Ectodermal cell (in vitro differentiated cells): Measurements from ENCODE around the gene PACRGL.
"Not testable (repeated sequence)": the region's sequence is repeated elsewhere in the genome, so short reads cannot be mapped to it uniquely, and the experiment has no call there.

Experiments used
- H3K27ac ChIP-seq: 2 replicates; pipeline ENCODE4 v1.7.0; 2013; ENCODE audit warnings: mild to moderate bottlenecking, low read depth, low read length; ENCODE audit not compliant: insufficient read depth, poor library complexity, severe bottlenecking
- H3K27me3 ChIP-seq: 2 replicates; pipeline ENCODE4 v1.7.0; 2013; ENCODE audit warnings: mild to moderate bottlenecking, low read length; ENCODE audit not compliant: insufficient read depth, control insufficient read depth, poor library complexity, severe bottlenecking
- H3K36me3 ChIP-seq: one replicate; pipeline ENCODE4 v1.7.0; 2013; ENCODE audit warnings: low read length; ENCODE audit not compliant: control insufficient read depth, insufficient read depth
- H3K4me1 ChIP-seq: one replicate; pipeline ENCODE4 v1.7.0; 2013; ENCODE audit warnings: low read length; ENCODE audit not compliant: control insufficient read depth, insufficient read depth
- H3K4me3 ChIP-seq: 2 replicates; pipeline ENCODE4 v1.7.0; 2013; ENCODE audit warnings: low read depth, low read length, control low read depth; ENCODE audit not compliant: insufficient read depth
- H3K9me3 ChIP-seq: 2 replicates; pipeline ENCODE4 v1.7.0; 2013; ENCODE audit warnings: mild to moderate bottlenecking, low read length, moderate library complexity; ENCODE audit not compliant: control insufficient read depth
- WGBS, 2 experiments: methylation state at CpG; one replicate each; pipeline ENCODE4 v1.1.7; 2013; ENCODE audit warnings: missing lambda C conversion rate in 2 of 2; 5-methylcytosine and 5-hydroxymethylcytosine counted together

Gene PACRGL

DNA sequence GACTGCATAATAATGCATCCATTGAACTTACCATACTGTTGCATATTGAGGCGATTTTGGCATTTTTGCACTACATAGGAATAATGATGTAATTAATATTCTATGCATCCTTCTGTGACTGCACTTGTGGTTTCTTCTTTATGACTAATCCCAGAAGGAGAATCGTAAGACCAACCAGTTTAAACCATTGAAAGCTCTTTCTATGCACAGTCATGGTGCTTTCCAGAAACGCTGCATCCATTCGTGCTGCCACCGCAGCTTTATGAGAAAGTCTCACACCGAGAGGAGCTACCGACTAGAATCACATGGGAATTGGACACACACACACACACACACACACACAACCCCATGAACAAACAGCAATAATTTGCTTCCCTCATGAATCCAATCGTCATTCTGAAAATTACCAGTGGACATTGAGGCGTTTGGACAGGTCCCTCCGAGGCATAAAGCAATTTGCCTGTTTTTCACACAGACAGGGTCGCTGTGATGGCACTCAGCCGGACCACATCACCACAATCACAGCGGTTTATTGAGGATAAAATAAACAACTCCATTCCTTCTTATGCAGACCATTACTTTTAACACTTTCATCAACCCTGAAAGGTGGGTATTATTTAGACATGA, 64.2 kb downstream of the PACRGL start:
- H3K36me3 ChIP-seq = no peaks in the 10 kb centered on the region
- no peak overlapping the region for H3K27ac ChIP-seq
- H3K9me3 ChIP-seq = no peaks in the 10 kb centered on the region
- WGBS, 2 experiments = 91 to 92% methylated on average over 12 to 13 of the region's 13 CpGs
- no peak overlapping the region for H3K4me3 ChIP-seq
- no peaks in the 10 kb centered on the region for H3K27me3 ChIP-seq
- H3K4me1 ChIP-seq = no peaks in the 10 kb centered on the region

DNA sequence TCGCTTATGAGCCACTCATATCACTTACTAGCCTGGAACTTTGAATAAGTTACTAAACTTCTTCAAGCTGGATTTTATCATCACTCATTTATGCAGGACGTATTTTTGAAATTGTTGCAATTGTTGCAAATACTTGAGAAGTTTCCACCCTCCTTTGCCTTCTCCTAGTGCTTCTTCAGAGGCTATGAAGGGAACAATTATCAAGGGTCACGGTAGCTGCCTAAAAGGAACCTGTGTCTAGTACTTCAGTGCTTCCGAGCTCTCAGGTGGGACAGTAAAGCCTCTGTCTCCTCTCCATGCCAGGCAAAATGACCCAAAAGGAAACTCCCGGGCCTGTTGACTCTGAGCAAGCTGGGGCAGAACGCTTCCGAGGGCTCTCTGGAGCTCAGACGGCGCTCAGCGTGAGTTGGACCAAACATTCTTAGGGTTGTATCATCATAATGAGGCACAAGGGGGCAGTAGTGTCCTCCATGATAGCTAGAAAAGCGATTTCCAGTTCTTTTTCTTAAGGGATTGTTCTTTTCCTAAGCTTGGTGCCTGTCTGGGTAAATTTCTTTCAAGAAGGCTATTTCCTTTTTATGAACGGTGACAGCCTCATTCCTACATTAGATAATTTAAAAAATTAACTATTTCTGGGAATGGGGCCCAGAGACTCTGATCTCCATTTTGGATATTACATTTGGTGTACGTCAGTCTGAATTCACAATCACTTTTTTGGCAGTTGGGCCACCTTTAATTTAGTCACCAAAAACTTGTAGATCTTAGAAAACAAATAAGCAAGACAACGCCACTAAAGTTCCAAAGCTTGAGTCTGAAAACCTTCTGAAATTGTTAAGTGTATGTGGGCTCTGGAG, 73.1 kb downstream of the PACRGL start:
- H3K4me3 ChIP-seq = no peak overlapping the region
- H3K4me1 ChIP-seq = no peaks in the 10 kb centered on the region
- H3K9me3 ChIP-seq = no peaks in the 10 kb centered on the region
- 44 to 48% methylated on average over 14 of the region's 14 CpGs for WGBS, 2 experiments
- H3K27me3 ChIP-seq = no peaks in the 10 kb centered on the region
- no peaks in the 10 kb centered on the region for H3K36me3 ChIP-seq
- H3K27ac ChIP-seq = no peak overlapping the region

DNA sequence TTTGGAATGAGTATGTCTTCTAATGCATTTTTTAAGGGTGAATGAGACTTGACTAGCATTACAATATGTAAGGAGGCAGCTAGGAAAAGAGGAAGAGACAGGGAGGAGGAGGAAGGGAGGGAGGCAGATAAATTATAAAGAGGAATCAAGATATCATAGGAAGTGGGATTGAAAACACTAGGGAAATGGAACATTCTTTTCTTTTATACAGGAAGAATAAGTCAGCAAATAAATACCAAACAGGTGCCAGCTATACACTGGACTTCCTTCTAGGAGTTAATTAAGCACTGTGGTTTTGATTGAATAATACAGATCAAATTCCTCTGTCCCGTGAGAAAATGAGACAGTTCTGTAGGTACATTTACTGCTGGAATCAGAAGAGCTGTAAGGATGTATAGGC, 78.6 kb downstream of the PACRGL start:
- Histone ChIP-seq H3K27me3 (no peaks in the 10 kb centered on the region), H3K4me3 (no peak overlapping the region), H3K36me3 (no peaks in the 10 kb centered on the region), H3K4me1 (no peaks in the 10 kb centered on the region), H3K9me3 (no peaks in the 10 kb centered on the region), H3K27ac (no peak overlapping the region)
- WGBS, 2 experiments = 90 to 94% methylated on average over 1 of the region's 1 CpG

DNA sequence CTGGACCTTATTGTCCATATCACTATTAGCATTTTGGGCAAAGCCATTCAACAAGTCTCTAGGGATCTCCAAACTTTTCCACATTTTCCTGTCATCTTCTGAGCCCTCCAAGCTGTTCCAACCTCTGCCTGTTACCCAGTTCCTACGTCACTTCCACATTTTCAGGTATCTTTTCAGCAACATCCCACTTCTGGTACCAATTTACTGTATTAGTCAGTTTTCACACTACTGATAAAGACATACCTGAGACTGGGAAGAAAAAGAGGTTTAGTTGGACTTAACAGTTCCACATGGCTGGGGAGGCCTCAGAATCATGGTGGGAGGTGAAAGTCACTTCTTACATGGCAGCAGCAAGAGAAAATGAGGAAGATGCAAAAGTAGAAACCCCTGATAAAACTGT, 82.9 kb downstream of the PACRGL start:
- not testable (repeated sequence) for H3K4me1 ChIP-seq, H3K27me3 ChIP-seq, H3K9me3 ChIP-seq, H3K27ac ChIP-seq, H3K36me3 ChIP-seq, H3K4me3 ChIP-seq
- WGBS, 2 experiments = 94 to 95% methylated on average over 1 of the region's 1 CpG

DNA sequence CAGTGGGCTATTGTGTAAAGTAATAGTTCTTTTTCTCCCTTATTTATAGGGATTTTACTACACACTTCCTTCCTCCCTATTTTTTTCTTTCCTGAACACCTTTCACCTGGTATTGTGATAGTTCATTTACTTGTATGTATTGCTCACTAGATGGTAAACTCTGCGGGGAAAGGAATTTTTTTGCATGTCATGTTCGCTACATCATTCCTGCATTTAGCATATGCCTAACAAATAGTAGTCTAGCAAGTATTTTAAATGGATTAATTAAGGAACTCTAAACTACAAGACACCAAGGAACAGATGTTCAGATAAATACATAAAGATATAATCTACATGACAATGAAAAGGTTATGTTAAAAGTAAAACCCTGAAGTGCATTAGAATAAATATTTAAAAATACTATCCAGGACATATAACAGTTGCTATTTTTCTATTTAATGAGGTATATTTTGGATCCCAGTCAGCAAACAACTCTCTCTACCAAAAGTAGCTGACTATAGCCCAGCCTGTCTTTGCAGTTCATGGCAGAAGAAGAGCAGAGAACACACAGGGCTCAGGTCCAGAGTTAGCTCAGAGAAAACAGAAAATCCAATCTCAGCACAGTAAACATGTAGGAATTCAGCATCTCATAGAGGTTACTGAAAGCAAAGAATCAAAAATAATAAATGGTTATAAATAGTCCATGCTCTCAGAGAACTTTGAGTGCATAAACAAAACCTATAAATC, 87.8 kb downstream of the PACRGL start:
- no CpG with 5 or more reads among the region's 2 CpGs for WGBS, 2 experiments
- Histone ChIP-seq H3K9me3 (no peaks in the 10 kb centered on the region), H3K4me1 (no peaks in the 10 kb centered on the region), H3K27ac (no peak overlapping the region), H3K27me3 (no peaks in the 10 kb centered on the region), H3K4me3 (no peak overlapping the region), H3K36me3 (no peaks in the 10 kb centered on the region)
